H1 (cell line): ENCODE measurements around the gene TSC1.

Experiments
- CREB1 ChIP-seq: IDR thresholded peaks from 2 replicates; pipeline ENCODE4 v1.6.1; 2012; ENCODE audit warnings: inconsistent platforms
- EGR1 ChIP-seq: IDR thresholded peaks from 2 replicates; pipeline ENCODE4 v1.6.1; 2011; ENCODE audit warnings: low read depth, low read length, borderline replicate concordance
- NRF1 ChIP-seq: IDR thresholded peaks from 2 replicates; pipeline ENCODE4 v1.6.1; 2011; ENCODE audit warnings: mild to moderate bottlenecking, low read depth, low read length, improper control_type of control experiment
- POLR2A ChIP-seq, 2 experiments: IDR thresholded peaks; 1 replicate in 1 of 2; 2 replicates in 1 of 2; pipeline ENCODE4 v1.6.1; 2011; ENCODE audit warnings: low read depth in 2 of 2, low read length in 2 of 2, mild to moderate bottlenecking in 2 of 2; ENCODE audit errors: control extremely low read depth in 1 of 2
- SP1 ChIP-seq: IDR thresholded peaks from 2 replicates; pipeline ENCODE4 v1.6.1; 2011; ENCODE audit warnings: low read depth, low read length
- SP2 ChIP-seq: IDR thresholded peaks from 2 replicates; pipeline ENCODE4 v1.6.1; 2012; ENCODE audit warnings: mild to moderate bottlenecking, low read length, inconsistent platforms
- YY1 ChIP-seq: IDR thresholded peaks from 2 replicates; pipeline ENCODE4 v1.6.1; 2011; ENCODE audit warnings: low read depth, mild to moderate bottlenecking, low read length
- TF ChIP-seq, protein P1 (sequence below), 3 experiments: IDR thresholded peaks; 1 replicate in 2 of 3; 2 replicates in 1 of 3; pipeline versions ENCODE4 v1.5.1 to v1.6.1; 2011; ENCODE audit warnings: low read length in 3 of 3, mild to moderate bottlenecking in 3 of 3, inconsistent platforms in 2 of 3, low read depth in 1 of 3, moderate library complexity in 1 of 3; ENCODE audit not compliant: insufficient read depth in 1 of 3; ENCODE audit errors: control extremely low read depth in 1 of 3
- TF ChIP-seq, protein P2 (sequence below): IDR thresholded peaks from 2 replicates; pipeline ENCODE4 v1.6.1; 2012; ENCODE audit warnings: inconsistent platforms

DNA sequence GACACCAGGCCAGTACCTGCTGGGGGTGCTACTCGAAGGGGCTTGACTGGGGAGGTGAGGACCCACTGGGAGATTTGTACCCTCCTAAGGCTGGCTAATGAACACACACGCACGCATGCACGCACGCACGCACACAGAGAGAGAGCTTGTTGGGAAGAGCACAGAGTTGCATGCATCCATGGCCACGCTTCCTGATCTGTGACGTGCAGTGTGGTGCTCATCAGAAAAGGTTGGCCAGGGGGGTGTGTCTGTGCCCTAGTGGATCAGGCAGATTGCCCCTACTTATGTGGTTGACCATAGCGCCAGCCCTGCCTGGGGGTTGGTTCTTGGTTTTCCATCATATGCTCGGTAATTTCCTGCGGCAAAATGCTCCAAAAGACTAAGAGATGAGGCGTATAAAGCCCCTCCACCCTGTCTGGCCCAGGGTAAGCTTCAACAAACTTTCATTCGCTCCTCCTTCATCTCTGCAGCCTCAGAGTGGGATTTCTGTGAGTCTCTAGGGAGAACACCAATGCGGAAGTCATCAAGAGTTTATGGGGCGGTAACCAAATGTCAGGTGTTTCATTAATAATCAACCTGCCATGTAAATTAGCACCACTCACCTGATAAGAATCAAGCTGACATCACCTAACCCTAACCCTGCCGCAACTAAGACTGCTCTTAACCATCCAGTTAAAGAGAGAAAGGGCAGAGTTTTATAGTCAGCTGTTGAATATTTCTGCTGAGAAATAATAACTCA is 26.1 kb upstream of the TSC1 start:
- TF ChIP-seq, protein P1, sequence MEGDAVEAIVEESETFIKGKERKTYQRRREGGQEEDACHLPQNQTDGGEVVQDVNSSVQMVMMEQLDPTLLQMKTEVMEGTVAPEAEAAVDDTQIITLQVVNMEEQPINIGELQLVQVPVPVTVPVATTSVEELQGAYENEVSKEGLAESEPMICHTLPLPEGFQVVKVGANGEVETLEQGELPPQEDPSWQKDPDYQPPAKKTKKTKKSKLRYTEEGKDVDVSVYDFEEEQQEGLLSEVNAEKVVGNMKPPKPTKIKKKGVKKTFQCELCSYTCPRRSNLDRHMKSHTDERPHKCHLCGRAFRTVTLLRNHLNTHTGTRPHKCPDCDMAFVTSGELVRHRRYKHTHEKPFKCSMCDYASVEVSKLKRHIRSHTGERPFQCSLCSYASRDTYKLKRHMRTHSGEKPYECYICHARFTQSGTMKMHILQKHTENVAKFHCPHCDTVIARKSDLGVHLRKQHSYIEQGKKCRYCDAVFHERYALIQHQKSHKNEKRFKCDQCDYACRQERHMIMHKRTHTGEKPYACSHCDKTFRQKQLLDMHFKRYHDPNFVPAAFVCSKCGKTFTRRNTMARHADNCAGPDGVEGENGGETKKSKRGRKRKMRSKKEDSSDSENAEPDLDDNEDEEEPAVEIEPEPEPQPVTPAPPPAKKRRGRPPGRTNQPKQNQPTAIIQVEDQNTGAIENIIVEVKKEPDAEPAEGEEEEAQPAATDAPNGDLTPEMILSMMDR (IDR thresholded peaks at IDR 0.05; ENCODE audit: control extremely low read depth in 1 of 3, insufficient read depth in 1 of 3, low read depth in 1 of 3, low read length in 3 of 3) = no peak
- TF ChIP-seq POLR2A (IDR thresholded peaks at IDR 0.05; ENCODE audit: control extremely low read depth in 1 of 2, low read depth in 2 of 2, low read length in 2 of 2) (no peak), NRF1 (no peak), CREB1 (no peak), YY1 (no peak), SP1 (no peak), EGR1 (no peak), SP2 (no peak)
- TF ChIP-seq, protein P2, sequence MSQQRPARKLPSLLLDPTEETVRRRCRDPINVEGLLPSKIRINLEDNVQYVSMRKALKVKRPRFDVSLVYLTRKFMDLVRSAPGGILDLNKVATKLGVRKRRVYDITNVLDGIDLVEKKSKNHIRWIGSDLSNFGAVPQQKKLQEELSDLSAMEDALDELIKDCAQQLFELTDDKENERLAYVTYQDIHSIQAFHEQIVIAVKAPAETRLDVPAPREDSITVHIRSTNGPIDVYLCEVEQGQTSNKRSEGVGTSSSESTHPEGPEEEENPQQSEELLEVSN = no peak
